ENCODE measurements around the gene USP4. TPM values are rescaled to one million over a fixed set of nuclear protein-coding genes. Genes with fewer than 3 reads are reported as not detected.
"Not testable (repeated sequence)": the region's sequence is repeated elsewhere in the genome, so short reads cannot be mapped to it uniquely, and the experiment has no call there.

Gene USP4
- total and polyA plus RNA-seq, 4 donors = 12.5 to 17.7 (median 14.9) TPM

DNA sequence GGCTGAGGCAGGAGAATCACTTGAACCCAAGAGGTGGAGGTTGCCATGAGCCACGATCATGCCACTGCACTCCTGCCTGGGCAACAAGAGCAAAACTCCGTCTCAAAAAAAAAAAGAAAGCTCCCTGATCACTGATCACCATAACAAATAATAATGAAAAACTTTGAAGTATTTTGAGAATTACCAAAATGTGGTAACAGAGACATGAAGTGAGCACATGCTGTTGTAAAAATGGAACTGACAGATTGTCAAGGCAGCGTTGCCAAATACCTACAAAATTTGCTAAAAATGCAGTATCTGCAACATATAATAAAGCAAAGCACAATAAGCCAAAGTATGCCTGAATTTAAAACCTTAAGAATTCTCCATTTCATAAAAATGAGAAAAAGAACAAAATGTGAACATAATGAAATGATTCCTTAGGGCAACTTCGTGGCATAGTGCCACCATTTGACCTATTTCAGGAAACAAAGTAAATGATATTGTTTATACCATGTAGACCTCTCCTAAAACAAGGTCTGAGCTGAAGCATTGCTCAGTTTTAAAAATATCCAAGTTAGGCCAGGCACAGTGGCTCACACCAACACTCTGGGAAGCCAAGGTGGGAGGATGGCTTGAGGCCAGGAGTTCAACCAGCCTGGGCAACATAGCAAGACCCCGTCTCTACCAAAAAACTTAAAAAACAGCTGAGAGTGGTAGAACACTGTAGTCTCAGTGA, 5.8 kb downstream of the USP4 start:
- DNase-seq (ENCODE audit: low spot score) = no peak
- Histone ChIP-seq H3K4me1 (ENCODE audit: control insufficient read depth in 4 of 4, insufficient read depth in 4 of 4, low read length in 3 of 4) (peaks cover 0 to 5% (median 3%) of the 10 kb centered on the region in 4 donors), H3K9ac (ENCODE audit: low read depth in 1 of 2, low read length in 2 of 2) (no peak overlapping the region), H3K36me3 (ENCODE audit: control insufficient read depth in 4 of 4, insufficient read depth in 3 of 4, low read depth in 1 of 4, low read length in 3 of 4) (peaks cover 11 to 33% (median 25%) of the 10 kb centered on the region in 4 donors), H3K4me3 (ENCODE audit: low read depth in 1 of 3, low read length in 3 of 3) (no peak overlapping the region), H3K27ac (ENCODE audit: low read depth in 1 of 2, low read length in 2 of 2) (no peak overlapping the region), H3K9me3 (ENCODE audit: control insufficient read depth in 4 of 4, low read length in 3 of 4) (no peaks in the 10 kb centered on the region), H3K27me3 (ENCODE audit: control insufficient read depth in 4 of 4, insufficient read depth in 4 of 4, low read length in 3 of 4) (no peaks in the 10 kb centered on the region)
- 97% methylated on average over 5 of the region's 5 CpGs for WGBS
- TF ChIP-seq RAD21 (IDR thresholded peaks at IDR 0.05) = no peak
- TF ChIP-seq FOXA2 (IDR thresholded peaks at IDR 0.05) = no peak
- no peak for TF ChIP-seq HNF4G (IDR thresholded peaks at IDR 0.05)
- TF ChIP-seq HNF4A (conservative IDR thresholded peaks at IDR 0.05) = no peak
- no peak for TF ChIP-seq RXRA (IDR thresholded peaks at IDR 0.05)
- no peak for TF ChIP-seq EGR1 (IDR thresholded peaks at IDR 0.05; ENCODE audit: low read depth in 2 of 2)
- TF ChIP-seq JUND (IDR thresholded peaks at IDR 0.05) = no peak

DNA sequence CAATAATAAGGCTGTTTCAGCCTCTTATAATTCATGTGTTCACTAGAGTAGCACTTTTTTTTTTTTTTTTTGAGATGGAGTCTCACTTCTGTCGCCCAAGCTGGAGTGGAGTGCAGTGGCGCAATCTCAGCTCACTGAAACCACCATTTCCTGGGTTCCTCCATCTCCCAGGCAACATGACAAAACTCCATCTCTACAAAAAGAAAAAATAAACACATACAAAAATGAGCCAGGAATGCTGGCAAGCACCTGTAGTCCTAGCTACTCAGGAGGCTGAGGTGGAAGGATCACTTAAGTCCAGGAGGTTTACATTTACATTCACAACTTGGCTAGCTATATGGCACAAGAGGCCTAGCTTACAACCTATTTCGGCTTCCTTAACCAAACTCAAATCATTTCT, 6.8 kb downstream of the USP4 start:
- H3K27ac ChIP-seq (ENCODE audit: low read depth in 1 of 2, low read length in 2 of 2) = no peak overlapping the region
- no peak for TF ChIP-seq GABPA (IDR thresholded peaks at IDR 0.05 in 1 of 2, conservative IDR thresholded peaks at IDR 0.05 in 1 of 2)
- TF ChIP-seq FOXA2 (IDR thresholded peaks at IDR 0.05) = no peak
- no peak for TF ChIP-seq FOXA1 (IDR thresholded peaks at IDR 0.05)
- TF ChIP-seq, protein P1, sequence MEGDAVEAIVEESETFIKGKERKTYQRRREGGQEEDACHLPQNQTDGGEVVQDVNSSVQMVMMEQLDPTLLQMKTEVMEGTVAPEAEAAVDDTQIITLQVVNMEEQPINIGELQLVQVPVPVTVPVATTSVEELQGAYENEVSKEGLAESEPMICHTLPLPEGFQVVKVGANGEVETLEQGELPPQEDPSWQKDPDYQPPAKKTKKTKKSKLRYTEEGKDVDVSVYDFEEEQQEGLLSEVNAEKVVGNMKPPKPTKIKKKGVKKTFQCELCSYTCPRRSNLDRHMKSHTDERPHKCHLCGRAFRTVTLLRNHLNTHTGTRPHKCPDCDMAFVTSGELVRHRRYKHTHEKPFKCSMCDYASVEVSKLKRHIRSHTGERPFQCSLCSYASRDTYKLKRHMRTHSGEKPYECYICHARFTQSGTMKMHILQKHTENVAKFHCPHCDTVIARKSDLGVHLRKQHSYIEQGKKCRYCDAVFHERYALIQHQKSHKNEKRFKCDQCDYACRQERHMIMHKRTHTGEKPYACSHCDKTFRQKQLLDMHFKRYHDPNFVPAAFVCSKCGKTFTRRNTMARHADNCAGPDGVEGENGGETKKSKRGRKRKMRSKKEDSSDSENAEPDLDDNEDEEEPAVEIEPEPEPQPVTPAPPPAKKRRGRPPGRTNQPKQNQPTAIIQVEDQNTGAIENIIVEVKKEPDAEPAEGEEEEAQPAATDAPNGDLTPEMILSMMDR (IDR thresholded peaks at IDR 0.05; ENCODE audit: low read depth, low read length, missing input control) = no peak
- TF ChIP-seq SP1 (IDR thresholded peaks at IDR 0.05) = no peak
- WGBS = 87% methylated on average over 3 of the region's 3 CpGs
- H3K4me3 ChIP-seq (ENCODE audit: low read depth in 1 of 3, low read length in 3 of 3) = no peak overlapping the region
- H3K4me1 ChIP-seq (ENCODE audit: control insufficient read depth in 4 of 4, insufficient read depth in 4 of 4, low read length in 3 of 4) = no peaks in the 10 kb centered on the region
- H3K9me3 ChIP-seq (ENCODE audit: control insufficient read depth in 4 of 4, low read length in 3 of 4) = no peaks in the 10 kb centered on the region
- H3K36me3 ChIP-seq (ENCODE audit: control insufficient read depth in 4 of 4, insufficient read depth in 3 of 4, low read depth in 1 of 4, low read length in 3 of 4) = peaks cover 13 to 33% (median 25%) of the 10 kb centered on the region in 4 donors
- DNase-seq (ENCODE audit: low spot score) = no peak
- H3K27me3 ChIP-seq (ENCODE audit: control insufficient read depth in 4 of 4, insufficient read depth in 4 of 4, low read length in 3 of 4) = no peaks in the 10 kb centered on the region
- no peak overlapping the region for H3K9ac ChIP-seq (ENCODE audit: low read depth in 1 of 2, low read length in 2 of 2)

DNA sequence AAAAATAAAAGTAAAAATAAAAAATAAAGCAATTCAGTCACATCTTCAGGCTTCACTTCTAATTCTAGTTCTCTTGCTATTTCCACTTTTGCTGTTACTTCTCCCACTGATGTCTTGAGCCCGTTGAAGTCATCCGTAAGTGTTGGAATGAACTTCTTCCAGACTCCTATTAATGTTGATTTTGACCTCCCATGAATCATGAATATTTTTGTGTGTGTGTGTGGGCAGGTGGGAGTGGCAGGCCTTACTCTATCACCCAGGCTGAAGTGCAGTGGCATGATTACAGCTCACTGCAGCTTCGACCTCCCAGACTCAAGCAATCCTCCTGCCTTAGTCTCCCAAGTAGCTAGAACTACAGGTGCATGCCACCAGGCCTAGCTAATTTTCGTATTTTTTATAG, 10.7 kb downstream of the USP4 start:
- Histone ChIP-seq H3K27me3 (ENCODE audit: control insufficient read depth in 4 of 4, insufficient read depth in 4 of 4, low read length in 3 of 4) (no peaks in the 10 kb centered on the region), H3K9me3 (ENCODE audit: control insufficient read depth in 4 of 4, low read length in 3 of 4) (no peaks in the 10 kb centered on the region), H3K9ac (ENCODE audit: low read depth in 1 of 2, low read length in 2 of 2) (no peak overlapping the region), H3K4me1 (ENCODE audit: control insufficient read depth in 4 of 4, insufficient read depth in 4 of 4, low read length in 3 of 4) (no peaks in the 10 kb centered on the region), H3K36me3 (ENCODE audit: control insufficient read depth in 4 of 4, insufficient read depth in 3 of 4, low read depth in 1 of 4, low read length in 3 of 4) (peaks cover 25 to 55% (median 43%) of the 10 kb centered on the region in 4 donors), H3K4me3 (ENCODE audit: low read depth in 1 of 3, low read length in 3 of 3) (no peak overlapping the region), H3K27ac (ENCODE audit: low read depth in 1 of 2, low read length in 2 of 2) (no peak overlapping the region)
- 90% methylated on average over 4 of the region's 4 CpGs for WGBS
- no peak for TF ChIP-seq FOXA1 (IDR thresholded peaks at IDR 0.05)
- TF ChIP-seq, protein P2, sequence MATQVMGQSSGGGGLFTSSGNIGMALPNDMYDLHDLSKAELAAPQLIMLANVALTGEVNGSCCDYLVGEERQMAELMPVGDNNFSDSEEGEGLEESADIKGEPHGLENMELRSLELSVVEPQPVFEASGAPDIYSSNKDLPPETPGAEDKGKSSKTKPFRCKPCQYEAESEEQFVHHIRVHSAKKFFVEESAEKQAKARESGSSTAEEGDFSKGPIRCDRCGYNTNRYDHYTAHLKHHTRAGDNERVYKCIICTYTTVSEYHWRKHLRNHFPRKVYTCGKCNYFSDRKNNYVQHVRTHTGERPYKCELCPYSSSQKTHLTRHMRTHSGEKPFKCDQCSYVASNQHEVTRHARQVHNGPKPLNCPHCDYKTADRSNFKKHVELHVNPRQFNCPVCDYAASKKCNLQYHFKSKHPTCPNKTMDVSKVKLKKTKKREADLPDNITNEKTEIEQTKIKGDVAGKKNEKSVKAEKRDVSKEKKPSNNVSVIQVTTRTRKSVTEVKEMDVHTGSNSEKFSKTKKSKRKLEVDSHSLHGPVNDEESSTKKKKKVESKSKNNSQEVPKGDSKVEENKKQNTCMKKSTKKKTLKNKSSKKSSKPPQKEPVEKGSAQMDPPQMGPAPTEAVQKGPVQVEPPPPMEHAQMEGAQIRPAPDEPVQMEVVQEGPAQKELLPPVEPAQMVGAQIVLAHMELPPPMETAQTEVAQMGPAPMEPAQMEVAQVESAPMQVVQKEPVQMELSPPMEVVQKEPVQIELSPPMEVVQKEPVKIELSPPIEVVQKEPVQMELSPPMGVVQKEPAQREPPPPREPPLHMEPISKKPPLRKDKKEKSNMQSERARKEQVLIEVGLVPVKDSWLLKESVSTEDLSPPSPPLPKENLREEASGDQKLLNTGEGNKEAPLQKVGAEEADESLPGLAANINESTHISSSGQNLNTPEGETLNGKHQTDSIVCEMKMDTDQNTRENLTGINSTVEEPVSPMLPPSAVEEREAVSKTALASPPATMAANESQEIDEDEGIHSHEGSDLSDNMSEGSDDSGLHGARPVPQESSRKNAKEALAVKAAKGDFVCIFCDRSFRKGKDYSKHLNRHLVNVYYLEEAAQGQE (IDR thresholded peaks at IDR 0.05) = no peak
- TF ChIP-seq, protein P3, sequence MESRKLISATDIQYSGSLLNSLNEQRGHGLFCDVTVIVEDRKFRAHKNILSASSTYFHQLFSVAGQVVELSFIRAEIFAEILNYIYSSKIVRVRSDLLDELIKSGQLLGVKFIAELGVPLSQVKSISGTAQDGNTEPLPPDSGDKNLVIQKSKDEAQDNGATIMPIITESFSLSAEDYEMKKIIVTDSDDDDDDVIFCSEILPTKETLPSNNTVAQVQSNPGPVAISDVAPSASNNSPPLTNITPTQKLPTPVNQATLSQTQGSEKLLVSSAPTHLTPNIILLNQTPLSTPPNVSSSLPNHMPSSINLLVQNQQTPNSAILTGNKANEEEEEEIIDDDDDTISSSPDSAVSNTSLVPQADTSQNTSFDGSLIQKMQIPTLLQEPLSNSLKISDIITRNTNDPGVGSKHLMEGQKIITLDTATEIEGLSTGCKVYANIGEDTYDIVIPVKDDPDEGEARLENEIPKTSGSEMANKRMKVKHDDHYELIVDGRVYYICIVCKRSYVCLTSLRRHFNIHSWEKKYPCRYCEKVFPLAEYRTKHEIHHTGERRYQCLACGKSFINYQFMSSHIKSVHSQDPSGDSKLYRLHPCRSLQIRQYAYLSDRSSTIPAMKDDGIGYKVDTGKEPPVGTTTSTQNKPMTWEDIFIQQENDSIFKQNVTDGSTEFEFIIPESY (IDR thresholded peaks at IDR 0.05) = no peak
- DNase-seq (ENCODE audit: low spot score) = no peak

DNA sequence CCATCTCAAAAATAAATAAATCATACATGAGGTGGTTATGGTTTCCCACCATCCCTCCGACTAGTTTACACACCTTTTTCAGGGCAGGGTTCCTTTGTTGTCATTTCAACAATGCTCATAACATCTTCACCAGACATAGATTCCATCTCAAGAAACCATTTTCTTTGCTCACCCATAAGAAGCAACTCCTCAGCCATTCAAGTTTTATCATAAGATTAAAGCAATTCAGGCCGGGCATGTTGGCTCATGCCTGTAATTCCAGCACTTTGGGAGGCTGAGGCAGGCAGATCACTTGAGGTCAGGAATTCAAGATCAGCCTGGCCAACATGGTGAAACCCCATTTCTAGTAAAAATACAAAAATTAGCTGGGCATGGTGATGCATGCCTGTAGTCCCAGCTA, 11.5 kb downstream of the USP4 start:
- not testable (repeated sequence) for H3K27me3 ChIP-seq (ENCODE audit: control insufficient read depth in 4 of 4, insufficient read depth in 4 of 4, low read length in 3 of 4); H3K9me3 ChIP-seq (ENCODE audit: control insufficient read depth in 4 of 4, low read length in 3 of 4); H3K9ac ChIP-seq (ENCODE audit: low read depth in 1 of 2, low read length in 2 of 2); H3K27ac ChIP-seq (ENCODE audit: low read depth in 1 of 2, low read length in 2 of 2); H3K4me1 ChIP-seq (ENCODE audit: control insufficient read depth in 4 of 4, insufficient read depth in 4 of 4, low read length in 3 of 4); H3K4me3 ChIP-seq (ENCODE audit: low read depth in 1 of 3, low read length in 3 of 3); DNase-seq (ENCODE audit: low spot score)
- peaks cover 22 to 57% (median 46%) of the 10 kb centered on the region in 4 donors for H3K36me3 ChIP-seq (ENCODE audit: control insufficient read depth in 4 of 4, insufficient read depth in 3 of 4, low read depth in 1 of 4, low read length in 3 of 4)
- 94% methylated on average over 2 of the region's 2 CpGs for WGBS

Data from liver (tissue), 9 donors.